RWPE2 (cell line): Measurements from ENCODE around the gene EDN1.

Source experiments
- ATAC-seq: fragments of 200-7000 bp; cut with Tn5 transposase; 3 replicates; pipeline ENCODE4 v1.9.1; 2021; ENCODE audit warnings: low read depth
- DNase-seq: peaks from one replicate; pipeline ENCODE4 v3.0.0-alpha.2; 2020; ENCODE audit warnings: low spot score
- H3K27ac ChIP-seq: fragments of 450-650 bp; 2 replicates; pipeline ENCODE4 v1.5.1; 2017; ENCODE audit warnings: mild to moderate bottlenecking; ENCODE audit not compliant: poor library complexity, severe bottlenecking
- H3K27me3 ChIP-seq: fragments of 250-450 bp; sonication (Bioruptor Pico); 2 replicates; pipeline ENCODE4 v1.5.1; 2021; ENCODE audit warnings: mild to moderate bottlenecking, moderate library complexity; ENCODE audit not compliant: insufficient read depth, poor library complexity, severe bottlenecking
- H3K36me3 ChIP-seq: fragments of 250-450 bp; sonication (Bioruptor Pico); 2 replicates; pipeline ENCODE4 v1.5.1; 2020; ENCODE audit warnings: low read depth, mild to moderate bottlenecking, moderate library complexity
- H3K4me1 ChIP-seq: fragments of 250-450 bp; sonication (Bioruptor Pico); 2 replicates; pipeline ENCODE4 v1.5.1; 2021; ENCODE audit warnings: mild to moderate bottlenecking, moderate library complexity; ENCODE audit not compliant: insufficient read depth, poor library complexity, severe bottlenecking
- H3K4me3 ChIP-seq: fragments of 250-450 bp; sonication (Bioruptor Pico); 2 replicates; pipeline ENCODE4 v1.5.1; 2021; ENCODE audit warnings: mild to moderate bottlenecking, moderate library complexity; ENCODE audit not compliant: severe bottlenecking
- H3K9me3 ChIP-seq: fragments of 250-450 bp; sonication (Bioruptor Pico); 2 replicates; pipeline ENCODE4 v1.5.1; 2021; ENCODE audit warnings: mild to moderate bottlenecking, moderate library complexity; ENCODE audit not compliant: severe bottlenecking
- TF ChIP-seq, protein P1 (sequence below): fragments of 450-650 bp; IDR thresholded peaks from one replicate; pipeline ENCODE4 v1.5.1; 2017; ENCODE audit warnings: mild to moderate bottlenecking, moderate library complexity; ENCODE audit not compliant: poor library complexity, severe bottlenecking

EDN1 gene

DNA sequence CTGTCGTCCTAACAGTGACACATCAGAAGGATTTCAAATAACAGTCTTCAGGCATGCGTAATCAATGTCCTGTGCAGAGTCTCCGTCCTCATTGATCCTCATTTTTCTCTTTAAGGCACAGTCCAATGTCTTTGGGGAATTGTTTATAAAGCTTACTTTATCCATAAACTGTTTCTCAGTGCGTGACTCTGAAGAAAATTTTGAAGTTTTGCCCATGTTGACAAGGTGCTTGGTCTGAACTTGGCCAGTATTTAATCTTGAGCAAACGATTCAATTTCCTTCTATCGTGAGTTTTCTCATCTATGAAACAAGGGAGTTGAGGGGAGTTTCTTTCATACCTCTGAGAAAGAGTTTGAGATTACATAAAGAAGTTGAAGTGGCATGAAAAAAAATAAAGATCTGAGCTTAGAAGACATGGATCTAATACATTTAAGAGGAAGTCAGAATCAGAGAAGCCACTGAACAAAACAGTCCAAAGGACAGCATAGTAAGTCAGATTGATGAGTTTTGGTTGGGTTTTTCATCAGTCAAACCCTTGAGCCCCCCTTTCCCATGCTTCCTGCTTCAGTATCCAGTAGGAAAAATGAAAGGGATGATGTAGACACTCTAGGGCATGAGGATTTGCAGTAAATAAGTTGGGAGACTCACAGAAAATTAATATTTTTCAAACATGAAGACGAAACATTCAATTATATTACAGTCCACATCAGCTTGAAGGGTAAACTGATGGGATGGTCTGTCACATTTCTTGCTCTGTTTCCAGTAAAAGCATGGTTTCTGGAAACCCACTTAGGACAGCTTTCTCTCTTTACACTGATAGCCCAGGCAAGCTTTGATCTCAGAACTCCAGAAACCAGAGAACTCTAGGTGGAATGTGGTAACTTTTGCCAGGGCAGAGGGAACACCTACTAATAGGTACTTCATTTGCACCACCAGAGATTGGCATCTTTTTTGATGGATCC is 8.1 kb downstream of the EDN1 start:
- TF ChIP-seq, protein P1, sequence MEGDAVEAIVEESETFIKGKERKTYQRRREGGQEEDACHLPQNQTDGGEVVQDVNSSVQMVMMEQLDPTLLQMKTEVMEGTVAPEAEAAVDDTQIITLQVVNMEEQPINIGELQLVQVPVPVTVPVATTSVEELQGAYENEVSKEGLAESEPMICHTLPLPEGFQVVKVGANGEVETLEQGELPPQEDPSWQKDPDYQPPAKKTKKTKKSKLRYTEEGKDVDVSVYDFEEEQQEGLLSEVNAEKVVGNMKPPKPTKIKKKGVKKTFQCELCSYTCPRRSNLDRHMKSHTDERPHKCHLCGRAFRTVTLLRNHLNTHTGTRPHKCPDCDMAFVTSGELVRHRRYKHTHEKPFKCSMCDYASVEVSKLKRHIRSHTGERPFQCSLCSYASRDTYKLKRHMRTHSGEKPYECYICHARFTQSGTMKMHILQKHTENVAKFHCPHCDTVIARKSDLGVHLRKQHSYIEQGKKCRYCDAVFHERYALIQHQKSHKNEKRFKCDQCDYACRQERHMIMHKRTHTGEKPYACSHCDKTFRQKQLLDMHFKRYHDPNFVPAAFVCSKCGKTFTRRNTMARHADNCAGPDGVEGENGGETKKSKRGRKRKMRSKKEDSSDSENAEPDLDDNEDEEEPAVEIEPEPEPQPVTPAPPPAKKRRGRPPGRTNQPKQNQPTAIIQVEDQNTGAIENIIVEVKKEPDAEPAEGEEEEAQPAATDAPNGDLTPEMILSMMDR = no peak
- Histone ChIP-seq H3K27ac (peak overlapping the region; percentile 90), H3K9me3 (no peaks in the 10 kb centered on the region), H3K4me1 (peaks cover 14% of the 10 kb centered on the region), H3K4me3 (no peak overlapping the region), H3K27me3 (no peaks in the 10 kb centered on the region), H3K36me3 (peaks cover 36% of the 10 kb centered on the region)
- DNase-seq (no peak), ATAC-seq (no peak)

DNA sequence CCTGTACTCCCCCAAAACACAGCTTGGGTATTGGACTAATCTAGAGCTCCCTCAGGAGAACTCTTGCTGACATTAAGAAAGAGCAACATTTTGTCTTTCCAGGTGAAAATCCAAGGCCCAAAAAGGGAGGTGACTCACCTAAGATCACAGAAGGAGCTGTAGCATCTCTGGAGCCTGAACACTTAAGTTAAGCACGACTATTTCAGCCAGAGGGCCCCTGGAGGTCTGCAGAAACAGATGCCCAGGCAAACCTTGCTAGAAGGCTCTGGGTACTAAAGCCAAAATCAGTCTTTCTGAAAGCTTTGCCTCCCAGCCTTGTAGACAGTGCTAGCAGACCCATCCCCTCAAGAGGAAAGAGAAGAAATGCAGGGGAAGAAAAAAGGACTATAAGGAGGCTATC is 8.8 kb downstream of the EDN1 start:
- H3K27me3 ChIP-seq = no peaks in the 10 kb centered on the region
- ATAC-seq = no peak
- DNase-seq = no peak
- peaks cover 15% of the 10 kb centered on the region for H3K4me1 ChIP-seq
- TF ChIP-seq, protein P1 = no peak
- H3K36me3 ChIP-seq = peaks cover 33% of the 10 kb centered on the region
- H3K27ac ChIP-seq = peak overlapping the region; percentile 90
- no peak overlapping the region for H3K4me3 ChIP-seq
- H3K9me3 ChIP-seq = no peaks in the 10 kb centered on the region

DNA sequence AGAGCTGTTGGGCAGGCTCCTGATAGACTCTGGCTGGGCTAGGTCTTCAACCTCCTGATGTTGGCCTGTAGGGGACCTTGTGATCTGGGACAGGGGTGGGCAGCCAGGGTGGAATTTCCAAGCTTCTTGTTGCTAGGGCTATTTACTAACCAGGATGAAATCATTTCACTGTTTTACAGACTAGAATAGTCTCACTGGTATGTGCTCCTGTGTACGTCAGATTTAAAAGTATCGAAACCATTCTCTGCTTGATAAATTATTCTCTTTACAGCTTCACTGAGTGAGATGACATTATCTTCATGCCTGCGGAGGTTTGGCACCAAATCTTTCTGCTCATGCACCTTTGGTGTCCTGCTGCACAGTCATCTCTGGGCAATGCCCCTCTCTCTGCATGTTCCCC is 10.9 kb downstream of the EDN1 start:
- no peak overlapping the region for H3K27ac ChIP-seq
- DNase-seq (no peak), ATAC-seq (no peak)
- TF ChIP-seq, protein P1 = no peak
- H3K4me1 ChIP-seq = peaks cover 21% of the 10 kb centered on the region
- H3K36me3 ChIP-seq = peaks cover 16% of the 10 kb centered on the region
- no peaks in the 10 kb centered on the region for H3K9me3 ChIP-seq
- H3K4me3 ChIP-seq = no peak overlapping the region
- H3K27me3 ChIP-seq = no peaks in the 10 kb centered on the region

DNA sequence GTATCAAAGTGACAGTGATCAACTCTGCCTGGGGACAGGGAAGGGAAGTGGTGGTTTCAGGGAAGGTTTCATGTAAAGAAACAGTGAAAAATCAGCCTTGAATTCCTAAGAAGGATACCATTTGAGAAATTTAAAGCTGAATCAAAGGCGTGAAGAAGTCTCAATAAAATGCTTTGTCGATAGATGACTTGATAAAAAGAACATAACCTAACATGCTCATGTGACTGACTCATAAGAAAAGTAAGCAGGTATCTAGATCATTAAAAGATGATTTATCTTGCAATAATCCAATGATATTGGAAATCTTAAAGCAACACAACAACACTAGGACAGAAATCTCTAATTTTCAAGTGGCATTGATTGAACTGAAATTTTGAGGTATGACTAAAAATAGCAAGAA is 14.3 kb downstream of the EDN1 start:
- TF ChIP-seq, protein P1 = no peak
- Histone ChIP-seq H3K36me3 (no peaks in the 10 kb centered on the region), H3K27ac (peak overlapping the region; percentile 60), H3K4me3 (no peak overlapping the region), H3K27me3 (no peaks in the 10 kb centered on the region), H3K9me3 (no peaks in the 10 kb centered on the region), H3K4me1 (peaks cover 10% of the 10 kb centered on the region)
- DNase-seq = no peak
- peak; percentile 63 for ATAC-seq

DNA sequence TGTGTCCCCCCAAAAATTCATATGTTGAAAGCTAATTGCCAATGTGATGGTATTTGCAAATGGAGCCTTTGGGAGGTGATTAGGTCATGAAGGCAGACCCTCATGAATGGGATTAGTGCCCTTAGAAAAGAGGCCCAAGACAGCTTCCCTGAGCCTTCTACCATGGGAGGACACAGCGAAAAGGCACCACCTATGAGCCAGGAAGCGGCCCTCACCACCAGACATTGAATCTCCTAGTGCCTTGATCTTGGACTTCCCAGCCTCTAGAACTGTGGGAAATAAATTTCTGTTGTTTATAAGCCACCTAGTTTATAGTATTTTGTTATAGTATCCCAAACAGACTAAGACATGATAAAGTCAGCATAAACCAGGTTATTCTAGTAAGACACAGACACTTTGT is 18.9 kb downstream of the EDN1 start:
- Histone ChIP-seq H3K27ac (no peak overlapping the region), H3K4me3 (no peak overlapping the region), H3K9me3 (no peaks in the 10 kb centered on the region), H3K4me1 (peaks cover 36% of the 10 kb centered on the region), H3K36me3 (no peaks in the 10 kb centered on the region), H3K27me3 (no peaks in the 10 kb centered on the region)
- DNase-seq = no peak
- no peak for ATAC-seq
- TF ChIP-seq, protein P1 = no peak
